Measurements from ENCODE around the gene MRPS24. TPM values are rescaled to one million over a fixed set of nuclear protein-coding genes. Genes with fewer than 3 reads are reported as not detected.

Gene MRPS24
- total and polyA plus RNA-seq, 10 of the 15 experiments (the other 5 are each of a cell fraction or from before 2014, with no cell fraction given): 27.6 to 164 (median 106) TPM

DNA sequence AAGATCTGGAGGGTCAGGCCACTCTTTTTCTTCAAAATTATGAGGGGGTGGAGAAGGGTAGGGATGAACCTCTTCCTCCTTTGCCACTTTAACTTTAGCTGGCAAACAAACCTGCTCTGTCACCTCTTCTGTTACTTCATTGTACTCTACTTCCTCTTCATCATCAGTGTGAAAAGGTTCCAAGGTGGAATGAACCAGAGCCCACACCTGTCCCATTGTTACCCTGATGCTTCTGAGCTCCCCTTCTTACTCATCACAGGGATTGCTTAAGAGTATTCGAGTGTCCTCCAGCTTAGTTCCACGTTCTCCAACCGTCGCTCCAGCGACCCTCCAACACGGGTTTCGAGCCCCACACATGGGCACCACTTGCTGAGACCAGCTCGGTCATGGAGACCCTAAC, 5.2 kb downstream of the MRPS24 start:
- WGBS (ENCODE audit: insufficient coverage, insufficient replicate concordance, low lambda C conversion rate, missing lambda C conversion rate): 97% methylated on average over 8 of the region's 8 CpGs
- no peak overlapping the region for H3K4me2 ChIP-seq (ENCODE audit: control insufficient read depth, insufficient read depth)
- POLR2A ChIA-PET: no interaction called here

More for the DNA sequence above, 5.2 kb downstream of the MRPS24 start:
- no peak overlapping the region for H3K4me3 ChIP-seq
- FAIRE-seq (no peak), DNase-seq (ENCODE audit: low read depth, low spot score) (no peak), ATAC-seq (no peak)
- TF ChIP-seq, protein P1, sequence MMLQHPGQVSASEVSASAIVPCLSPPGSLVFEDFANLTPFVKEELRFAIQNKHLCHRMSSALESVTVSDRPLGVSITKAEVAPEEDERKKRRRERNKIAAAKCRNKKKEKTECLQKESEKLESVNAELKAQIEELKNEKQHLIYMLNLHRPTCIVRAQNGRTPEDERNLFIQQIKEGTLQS (IDR thresholded peaks at IDR 0.05; ENCODE audit: borderline replicate concordance, extremely low read depth, low read depth, low read length): no peak
- TF ChIP-seq NR2C1 (IDR thresholded peaks at IDR 0.05): no peak
- no peak for TF ChIP-seq ATF7 (IDR thresholded peaks at IDR 0.05; ENCODE audit: low read depth)
- no peak for TF ChIP-seq MEF2A (IDR thresholded peaks at IDR 0.05; ENCODE audit: insufficient read depth, low read depth, low read length)
- TF ChIP-seq KLF5 (IDR thresholded peaks at IDR 0.05; ENCODE audit: partially characterized antibody): no peak
- TF ChIP-seq, protein P2, sequence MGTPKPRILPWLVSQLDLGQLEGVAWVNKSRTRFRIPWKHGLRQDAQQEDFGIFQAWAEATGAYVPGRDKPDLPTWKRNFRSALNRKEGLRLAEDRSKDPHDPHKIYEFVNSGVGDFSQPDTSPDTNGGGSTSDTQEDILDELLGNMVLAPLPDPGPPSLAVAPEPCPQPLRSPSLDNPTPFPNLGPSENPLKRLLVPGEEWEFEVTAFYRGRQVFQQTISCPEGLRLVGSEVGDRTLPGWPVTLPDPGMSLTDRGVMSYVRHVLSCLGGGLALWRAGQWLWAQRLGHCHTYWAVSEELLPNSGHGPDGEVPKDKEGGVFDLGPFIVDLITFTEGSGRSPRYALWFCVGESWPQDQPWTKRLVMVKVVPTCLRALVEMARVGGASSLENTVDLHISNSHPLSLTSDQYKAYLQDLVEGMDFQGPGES (IDR thresholded peaks at IDR 0.05): no peak
- TF ChIP-seq, protein P3, sequence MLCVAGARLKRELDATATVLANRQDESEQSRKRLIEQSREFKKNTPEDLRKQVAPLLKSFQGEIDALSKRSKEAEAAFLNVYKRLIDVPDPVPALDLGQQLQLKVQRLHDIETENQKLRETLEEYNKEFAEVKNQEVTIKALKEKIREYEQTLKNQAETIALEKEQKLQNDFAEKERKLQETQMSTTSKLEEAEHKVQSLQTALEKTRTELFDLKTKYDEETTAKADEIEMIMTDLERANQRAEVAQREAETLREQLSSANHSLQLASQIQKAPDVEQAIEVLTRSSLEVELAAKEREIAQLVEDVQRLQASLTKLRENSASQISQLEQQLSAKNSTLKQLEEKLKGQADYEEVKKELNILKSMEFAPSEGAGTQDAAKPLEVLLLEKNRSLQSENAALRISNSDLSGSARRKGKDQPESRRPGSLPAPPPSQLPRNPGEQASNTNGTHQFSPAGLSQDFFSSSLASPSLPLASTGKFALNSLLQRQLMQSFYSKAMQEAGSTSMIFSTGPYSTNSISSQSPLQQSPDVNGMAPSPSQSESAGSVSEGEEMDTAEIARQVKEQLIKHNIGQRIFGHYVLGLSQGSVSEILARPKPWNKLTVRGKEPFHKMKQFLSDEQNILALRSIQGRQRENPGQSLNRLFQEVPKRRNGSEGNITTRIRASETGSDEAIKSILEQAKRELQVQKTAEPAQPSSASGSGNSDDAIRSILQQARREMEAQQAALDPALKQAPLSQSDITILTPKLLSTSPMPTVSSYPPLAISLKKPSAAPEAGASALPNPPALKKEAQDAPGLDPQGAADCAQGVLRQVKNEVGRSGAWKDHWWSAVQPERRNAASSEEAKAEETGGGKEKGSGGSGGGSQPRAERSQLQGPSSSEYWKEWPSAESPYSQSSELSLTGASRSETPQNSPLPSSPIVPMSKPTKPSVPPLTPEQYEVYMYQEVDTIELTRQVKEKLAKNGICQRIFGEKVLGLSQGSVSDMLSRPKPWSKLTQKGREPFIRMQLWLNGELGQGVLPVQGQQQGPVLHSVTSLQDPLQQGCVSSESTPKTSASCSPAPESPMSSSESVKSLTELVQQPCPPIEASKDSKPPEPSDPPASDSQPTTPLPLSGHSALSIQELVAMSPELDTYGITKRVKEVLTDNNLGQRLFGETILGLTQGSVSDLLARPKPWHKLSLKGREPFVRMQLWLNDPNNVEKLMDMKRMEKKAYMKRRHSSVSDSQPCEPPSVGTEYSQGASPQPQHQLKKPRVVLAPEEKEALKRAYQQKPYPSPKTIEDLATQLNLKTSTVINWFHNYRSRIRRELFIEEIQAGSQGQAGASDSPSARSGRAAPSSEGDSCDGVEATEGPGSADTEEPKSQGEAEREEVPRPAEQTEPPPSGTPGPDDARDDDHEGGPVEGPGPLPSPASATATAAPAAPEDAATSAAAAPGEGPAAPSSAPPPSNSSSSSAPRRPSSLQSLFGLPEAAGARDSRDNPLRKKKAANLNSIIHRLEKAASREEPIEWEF (IDR thresholded peaks at IDR 0.05; ENCODE audit: insufficient replicate concordance, low read depth, low read length): no peak
- TF ChIP-seq, protein P4, sequence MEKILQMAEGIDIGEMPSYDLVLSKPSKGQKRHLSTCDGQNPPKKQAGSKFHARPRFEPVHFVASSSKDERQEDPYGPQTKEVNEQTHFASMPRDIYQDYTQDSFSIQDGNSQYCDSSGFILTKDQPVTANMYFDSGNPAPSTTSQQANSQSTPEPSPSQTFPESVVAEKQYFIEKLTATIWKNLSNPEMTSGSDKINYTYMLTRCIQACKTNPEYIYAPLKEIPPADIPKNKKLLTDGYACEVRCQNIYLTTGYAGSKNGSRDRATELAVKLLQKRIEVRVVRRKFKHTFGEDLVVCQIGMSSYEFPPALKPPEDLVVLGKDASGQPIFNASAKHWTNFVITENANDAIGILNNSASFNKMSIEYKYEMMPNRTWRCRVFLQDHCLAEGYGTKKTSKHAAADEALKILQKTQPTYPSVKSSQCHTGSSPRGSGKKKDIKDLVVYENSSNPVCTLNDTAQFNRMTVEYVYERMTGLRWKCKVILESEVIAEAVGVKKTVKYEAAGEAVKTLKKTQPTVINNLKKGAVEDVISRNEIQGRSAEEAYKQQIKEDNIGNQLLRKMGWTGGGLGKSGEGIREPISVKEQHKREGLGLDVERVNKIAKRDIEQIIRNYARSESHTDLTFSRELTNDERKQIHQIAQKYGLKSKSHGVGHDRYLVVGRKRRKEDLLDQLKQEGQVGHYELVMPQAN (conservative IDR thresholded peaks at IDR 0.05): no peak
- TF ChIP-seq YY1 (IDR thresholded peaks at IDR 0.05; ENCODE audit: low read depth, low read length): no peak
- TF ChIP-seq, protein P5, sequence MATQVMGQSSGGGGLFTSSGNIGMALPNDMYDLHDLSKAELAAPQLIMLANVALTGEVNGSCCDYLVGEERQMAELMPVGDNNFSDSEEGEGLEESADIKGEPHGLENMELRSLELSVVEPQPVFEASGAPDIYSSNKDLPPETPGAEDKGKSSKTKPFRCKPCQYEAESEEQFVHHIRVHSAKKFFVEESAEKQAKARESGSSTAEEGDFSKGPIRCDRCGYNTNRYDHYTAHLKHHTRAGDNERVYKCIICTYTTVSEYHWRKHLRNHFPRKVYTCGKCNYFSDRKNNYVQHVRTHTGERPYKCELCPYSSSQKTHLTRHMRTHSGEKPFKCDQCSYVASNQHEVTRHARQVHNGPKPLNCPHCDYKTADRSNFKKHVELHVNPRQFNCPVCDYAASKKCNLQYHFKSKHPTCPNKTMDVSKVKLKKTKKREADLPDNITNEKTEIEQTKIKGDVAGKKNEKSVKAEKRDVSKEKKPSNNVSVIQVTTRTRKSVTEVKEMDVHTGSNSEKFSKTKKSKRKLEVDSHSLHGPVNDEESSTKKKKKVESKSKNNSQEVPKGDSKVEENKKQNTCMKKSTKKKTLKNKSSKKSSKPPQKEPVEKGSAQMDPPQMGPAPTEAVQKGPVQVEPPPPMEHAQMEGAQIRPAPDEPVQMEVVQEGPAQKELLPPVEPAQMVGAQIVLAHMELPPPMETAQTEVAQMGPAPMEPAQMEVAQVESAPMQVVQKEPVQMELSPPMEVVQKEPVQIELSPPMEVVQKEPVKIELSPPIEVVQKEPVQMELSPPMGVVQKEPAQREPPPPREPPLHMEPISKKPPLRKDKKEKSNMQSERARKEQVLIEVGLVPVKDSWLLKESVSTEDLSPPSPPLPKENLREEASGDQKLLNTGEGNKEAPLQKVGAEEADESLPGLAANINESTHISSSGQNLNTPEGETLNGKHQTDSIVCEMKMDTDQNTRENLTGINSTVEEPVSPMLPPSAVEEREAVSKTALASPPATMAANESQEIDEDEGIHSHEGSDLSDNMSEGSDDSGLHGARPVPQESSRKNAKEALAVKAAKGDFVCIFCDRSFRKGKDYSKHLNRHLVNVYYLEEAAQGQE (IDR thresholded peaks at IDR 0.05; ENCODE audit: low read depth, low read length): no peak
- H3K9ac ChIP-seq (ENCODE audit: control insufficient read depth, insufficient read depth, low read length): no peak overlapping the region
- peaks cover 1 to 3% of the 10 kb centered on the region in 2 experiments; a peak in 2 of 4 replicates for H3K36me3 ChIP-seq (ENCODE audit: control insufficient read depth in 2 of 2, insufficient read depth in 2 of 2, low read length in 1 of 2)
- ChIA-PET RAD21 (ENCODE audit: unreplicated experiment) (no interaction called here), CTCF (interaction anchor here (1.2 kb wide), 1 partner anchor 26 kb away, joined by 3 read pairs; no protein-coding TSS in a partner anchor), SMC1A (ENCODE audit: uncharacterized antibody, unreplicated experiment) (no interaction called here)
- H3K4me1 ChIP-seq (ENCODE audit: control insufficient read depth, insufficient read depth, low read length): peaks cover 3% of the 10 kb centered on the region
- in situ Hi-C loops (cut with MboI): no loop called here
- no peak overlapping the region for H3K27ac ChIP-seq (ENCODE audit: control insufficient read depth, insufficient read depth)
- intact Hi-C loops (cut with micrococcal nuclease; ENCODE audit: unreplicated experiment): no loop called here
- no TSS peak for BruUV-seq (replicated peaks)
- H3K79me2 ChIP-seq (ENCODE audit: control insufficient read depth, insufficient read depth, low read length): peaks cover 3% of the 10 kb centered on the region; the same call in 1 of the 2 replicates
- no peaks in the 10 kb centered on the region for H3K27me3 ChIP-seq (replicated peaks in 1 of 2; ENCODE audit: control insufficient read depth in 2 of 2, insufficient read depth in 2 of 2, low read length in 1 of 2)
- no peak overlapping the region for H2AFZ ChIP-seq (ENCODE audit: control insufficient read depth, low read depth, low read length)
- H4K20me1 ChIP-seq (ENCODE audit: control insufficient read depth, insufficient read depth): no peaks in the 10 kb centered on the region
- no peaks in the 10 kb centered on the region; the same call in 2 of the 3 replicates for H3K9me3 ChIP-seq (replicated peaks; ENCODE audit: control insufficient read depth, insufficient read depth, low read length)

Measured in GM12878 (cell line).